GM19043 (cell line): ENCODE measurements around the gene SLC23A3.

ENCODE experiments used
- ATAC-seq: cut with Tn5 transposase; IDR thresholded peaks from one replicate; pipeline ENCODE4 v1.9.1; 2021; ENCODE audit warnings: low read depth; ENCODE audit not compliant: unreplicated experiment

SLC23A3 gene, protein sequence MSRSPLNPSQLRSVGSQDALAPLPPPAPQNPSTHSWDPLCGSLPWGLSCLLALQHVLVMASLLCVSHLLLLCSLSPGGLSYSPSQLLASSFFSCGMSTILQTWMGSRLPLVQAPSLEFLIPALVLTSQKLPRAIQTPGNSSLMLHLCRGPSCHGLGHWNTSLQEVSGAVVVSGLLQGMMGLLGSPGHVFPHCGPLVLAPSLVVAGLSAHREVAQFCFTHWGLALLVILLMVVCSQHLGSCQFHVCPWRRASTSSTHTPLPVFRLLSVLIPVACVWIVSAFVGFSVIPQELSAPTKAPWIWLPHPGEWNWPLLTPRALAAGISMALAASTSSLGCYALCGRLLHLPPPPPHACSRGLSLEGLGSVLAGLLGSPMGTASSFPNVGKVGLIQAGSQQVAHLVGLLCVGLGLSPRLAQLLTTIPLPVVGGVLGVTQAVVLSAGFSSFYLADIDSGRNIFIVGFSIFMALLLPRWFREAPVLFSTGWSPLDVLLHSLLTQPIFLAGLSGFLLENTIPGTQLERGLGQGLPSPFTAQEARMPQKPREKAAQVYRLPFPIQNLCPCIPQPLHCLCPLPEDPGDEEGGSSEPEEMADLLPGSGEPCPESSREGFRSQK

DNA sequence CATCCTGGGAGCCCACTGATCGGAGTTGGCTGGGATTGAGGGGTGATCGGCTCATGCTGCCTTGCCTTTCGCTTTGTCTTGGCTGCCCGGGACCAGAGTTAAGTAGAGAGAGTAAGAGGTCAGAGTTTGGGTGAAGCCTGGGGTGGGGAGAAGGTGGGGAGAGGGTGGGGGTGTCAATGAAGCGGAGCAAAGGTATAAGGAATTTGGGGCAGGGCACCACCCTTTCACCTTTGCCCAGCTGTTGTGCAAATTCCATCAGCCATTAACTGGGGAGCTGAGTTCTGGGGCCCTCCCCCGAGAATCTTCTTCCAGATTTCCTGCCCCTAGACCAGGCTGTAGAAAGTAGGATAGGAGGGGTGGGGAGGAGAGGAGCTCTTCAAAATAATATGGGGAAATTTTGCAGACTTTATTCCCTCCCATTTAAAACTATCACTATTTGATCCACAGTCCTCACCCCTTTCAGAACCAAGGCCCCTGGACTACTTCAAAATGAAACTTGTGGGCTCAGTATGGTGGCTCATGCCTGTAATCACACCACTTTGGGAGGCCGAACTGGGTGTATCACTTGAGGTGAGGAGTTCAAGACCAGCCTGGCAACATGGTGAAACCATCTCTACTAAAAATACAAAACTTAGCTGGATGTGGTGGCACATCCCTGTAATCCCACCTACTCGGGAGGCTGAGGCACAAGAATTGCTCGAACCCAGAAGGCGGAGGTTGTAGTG lies at the start of gene SLC23A3:
Gene SLC23A3, minus strand, starts transcription at position 100 of the 725 bp plus-strand sequence. Its CDS starts 45 bp downstream, at position 55.
- ATAC-seq, result no peak

DNA sequence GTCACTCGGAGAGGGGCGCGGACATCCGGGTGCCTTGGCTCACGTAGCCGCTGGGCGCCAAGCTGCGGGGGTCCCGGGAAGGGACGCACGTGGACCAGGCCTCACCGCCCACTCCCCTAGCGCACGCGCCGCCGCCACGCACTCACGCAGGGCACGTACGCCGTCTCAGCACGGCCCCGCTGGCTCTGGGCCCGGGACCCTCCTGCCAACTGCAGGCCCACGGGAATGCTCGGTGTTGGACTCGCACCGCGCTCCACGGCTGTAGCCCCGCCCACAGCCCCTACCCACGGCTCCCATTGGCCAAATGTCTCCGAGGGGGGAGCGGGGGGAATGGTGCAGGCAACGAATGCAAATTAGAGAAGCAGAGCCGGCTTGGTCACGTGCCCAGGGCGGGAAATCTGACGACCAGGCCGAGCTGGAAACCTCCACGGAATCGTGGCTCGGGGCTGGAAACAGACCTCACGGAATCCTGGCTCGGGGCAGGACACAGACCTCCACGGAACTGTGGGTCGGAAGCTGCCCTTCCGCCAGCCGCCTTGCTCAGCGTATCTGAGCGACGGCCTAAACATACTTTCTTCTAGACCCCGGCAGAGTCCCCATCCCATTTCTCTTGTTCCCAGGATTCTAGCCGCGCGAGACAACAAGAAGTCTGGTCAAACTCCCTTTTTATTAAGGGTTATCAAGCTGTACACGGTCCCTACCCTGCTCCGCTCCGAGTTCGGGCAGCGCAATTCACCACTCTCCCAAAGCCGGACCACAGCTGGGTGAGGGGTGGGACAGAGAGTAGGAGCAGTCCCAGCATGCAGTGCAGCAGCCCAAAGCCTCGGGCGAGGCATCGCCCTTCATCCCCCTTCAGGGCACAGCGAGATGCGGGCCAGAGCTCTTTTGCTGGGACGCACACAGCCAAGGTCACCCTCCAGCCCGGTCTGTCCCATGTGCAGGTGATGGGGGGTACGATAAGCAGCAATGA lies 49.2 kb upstream of the SLC23A3 start, which contains the start of gene ABCB6:
Gene ABCB6, minus strand, starts transcription at position 227 of the 970 bp plus-strand sequence. CDS start 285 bp downstream, outside the sequence.
- peak; percentile 76 for ATAC-seq

DNA sequence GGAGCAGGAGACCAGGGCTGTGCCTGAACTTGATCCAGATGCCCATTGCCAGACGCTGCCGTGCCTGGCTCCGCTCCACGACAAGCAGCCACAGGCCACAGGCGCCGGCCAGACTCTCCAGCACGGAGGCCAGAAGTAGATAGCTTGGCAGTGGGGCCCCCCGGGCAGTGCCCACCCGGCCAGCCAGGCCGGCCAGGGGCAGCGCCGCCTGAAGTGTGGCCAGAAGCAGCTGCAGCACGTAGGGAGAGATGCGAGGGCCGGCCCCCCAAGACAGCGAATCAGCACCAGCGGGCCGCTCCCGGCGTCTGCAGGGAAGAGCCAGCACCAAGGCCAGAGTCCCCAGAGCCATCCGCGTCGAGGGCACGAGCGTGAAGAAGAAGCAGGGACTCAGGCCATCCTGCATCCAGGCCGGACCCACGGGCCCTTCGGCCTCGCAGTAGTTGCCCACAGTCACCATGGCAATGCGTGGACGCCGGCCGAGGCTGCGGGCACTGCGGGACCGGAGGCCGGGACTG lies 48.4 kb upstream of the SLC23A3 start:
- ATAC-seq, result peak; percentile 17

DNA sequence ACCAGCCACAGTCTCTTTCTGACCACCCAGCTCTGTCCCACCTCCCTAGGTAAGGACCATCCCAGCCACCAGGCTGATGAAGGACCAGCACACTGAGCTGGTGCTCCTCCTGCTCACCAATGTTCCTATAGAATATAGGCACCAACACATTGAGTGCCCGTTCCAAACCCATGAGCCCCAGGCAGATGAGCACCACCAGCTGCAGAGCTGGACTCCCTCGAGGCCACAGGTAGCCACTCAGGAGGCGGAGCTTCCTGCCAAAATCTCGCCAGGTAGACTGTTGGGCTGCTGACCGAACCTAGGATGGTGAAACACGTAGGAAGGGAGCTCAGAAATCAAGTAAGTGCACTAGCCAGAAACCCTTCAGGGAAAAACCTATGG lies 46.7 kb upstream of the SLC23A3 start:
- ATAC-seq, result no peak

GRCh38 chr2:219215871-219216534 lies 46.2 kb upstream of the SLC23A3 start:
- ATAC-seq, result no peak

- ATAC-seq, result no peak
Measured at GRCh38 chr2:219214786-219215185, 45.0 kb upstream of the SLC23A3 start.

DNA sequence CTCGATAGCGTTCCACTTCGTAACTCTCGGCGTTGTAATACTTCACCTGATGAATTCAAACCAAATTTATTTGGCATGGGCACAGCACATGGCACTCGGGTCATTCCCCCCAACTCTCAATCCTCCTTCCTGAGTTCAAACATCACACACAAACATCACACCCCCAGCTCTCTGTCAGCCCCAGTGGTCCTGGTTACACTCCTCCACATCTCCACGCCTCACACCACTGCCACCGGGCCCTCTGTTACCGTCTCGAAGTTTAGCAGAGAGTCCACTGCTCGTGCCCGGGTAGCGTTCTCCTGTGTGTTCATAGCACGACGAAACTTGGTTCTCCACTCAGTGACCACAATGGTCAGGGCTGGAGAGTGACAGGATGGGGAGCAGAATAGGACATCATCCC lies 44.3 kb upstream of the SLC23A3 start:
- no peak for ATAC-seq

- no peak for ATAC-seq
Measured at GRCh38 chr2:219213486-219214071, 43.8 kb upstream of the SLC23A3 start.

DNA sequence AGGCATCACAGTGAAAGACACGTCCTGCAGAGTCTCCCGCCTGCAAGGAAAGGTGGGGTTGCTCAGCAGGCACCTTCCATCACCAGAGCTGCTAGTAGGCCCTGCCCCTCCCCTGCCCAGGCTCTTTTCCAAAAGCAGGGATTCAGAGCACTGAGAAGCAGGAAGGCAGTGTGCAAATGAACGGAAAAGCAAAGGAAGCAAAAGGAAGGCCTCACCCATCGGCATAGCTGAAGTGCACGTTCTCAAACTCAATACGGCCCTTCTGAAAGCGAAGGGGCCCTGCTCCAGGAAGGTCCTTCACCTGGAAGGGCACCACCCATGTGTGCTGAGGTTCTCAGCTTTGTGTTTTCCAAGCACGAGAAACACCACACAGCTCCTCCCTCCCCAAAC lies 43.2 kb upstream of the SLC23A3 start:
- ATAC-seq, result no peak

GRCh38 chr2:219210886-219211362 lies 41.1 kb upstream of the SLC23A3 start:
- no peak for ATAC-seq

- ATAC-seq, result no peak
Measured at GRCh38 chr2:219210196-219210885, 40.5 kb upstream of the SLC23A3 start.

DNA sequence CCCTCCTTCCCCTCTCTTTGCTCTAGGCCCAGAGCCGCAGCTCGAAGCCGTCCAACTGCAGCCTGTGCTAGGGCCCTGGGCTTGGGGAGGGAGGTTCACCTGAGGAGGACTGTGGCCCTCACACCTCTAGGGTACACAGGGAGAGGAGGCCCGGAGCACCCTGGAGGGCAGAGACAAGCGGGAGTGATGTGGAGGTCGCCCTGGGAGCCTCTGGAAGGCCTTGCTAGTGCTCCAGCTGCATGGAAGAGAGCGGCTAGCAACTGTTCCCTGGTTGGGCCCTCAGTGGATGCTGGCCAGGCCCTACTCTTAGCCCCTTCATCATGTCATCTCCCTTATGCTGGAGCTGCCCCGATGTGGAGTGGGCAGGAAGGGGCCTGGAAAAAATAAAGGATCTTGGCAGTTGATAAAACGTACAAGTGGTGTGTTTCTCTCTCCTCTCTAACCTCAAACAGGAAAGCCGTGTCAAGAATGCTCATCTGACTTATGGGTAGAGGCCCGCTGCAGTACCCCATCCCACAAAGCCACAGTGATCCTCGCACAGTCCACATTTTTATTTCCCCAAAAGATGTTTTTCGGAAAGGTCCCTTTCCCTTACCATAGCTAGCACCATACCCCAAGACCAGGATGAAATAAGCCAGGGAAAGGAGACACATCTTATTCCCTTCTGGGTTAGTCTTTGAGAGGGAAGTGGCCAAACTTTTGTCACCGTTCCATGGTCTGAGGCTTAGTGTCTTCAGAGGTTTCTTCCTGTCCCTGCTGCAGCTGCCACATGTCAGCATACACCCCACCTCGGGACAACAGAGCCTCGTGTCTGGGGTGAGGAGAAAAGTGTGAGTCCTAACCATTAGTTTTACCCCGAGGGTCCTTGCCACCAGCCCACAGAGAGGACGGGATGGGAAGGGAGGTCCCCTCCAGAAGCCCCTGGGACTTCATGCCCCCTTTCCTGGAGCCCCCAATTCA lies 39.7 kb upstream of the SLC23A3 start:
- no peak for ATAC-seq

DNA sequence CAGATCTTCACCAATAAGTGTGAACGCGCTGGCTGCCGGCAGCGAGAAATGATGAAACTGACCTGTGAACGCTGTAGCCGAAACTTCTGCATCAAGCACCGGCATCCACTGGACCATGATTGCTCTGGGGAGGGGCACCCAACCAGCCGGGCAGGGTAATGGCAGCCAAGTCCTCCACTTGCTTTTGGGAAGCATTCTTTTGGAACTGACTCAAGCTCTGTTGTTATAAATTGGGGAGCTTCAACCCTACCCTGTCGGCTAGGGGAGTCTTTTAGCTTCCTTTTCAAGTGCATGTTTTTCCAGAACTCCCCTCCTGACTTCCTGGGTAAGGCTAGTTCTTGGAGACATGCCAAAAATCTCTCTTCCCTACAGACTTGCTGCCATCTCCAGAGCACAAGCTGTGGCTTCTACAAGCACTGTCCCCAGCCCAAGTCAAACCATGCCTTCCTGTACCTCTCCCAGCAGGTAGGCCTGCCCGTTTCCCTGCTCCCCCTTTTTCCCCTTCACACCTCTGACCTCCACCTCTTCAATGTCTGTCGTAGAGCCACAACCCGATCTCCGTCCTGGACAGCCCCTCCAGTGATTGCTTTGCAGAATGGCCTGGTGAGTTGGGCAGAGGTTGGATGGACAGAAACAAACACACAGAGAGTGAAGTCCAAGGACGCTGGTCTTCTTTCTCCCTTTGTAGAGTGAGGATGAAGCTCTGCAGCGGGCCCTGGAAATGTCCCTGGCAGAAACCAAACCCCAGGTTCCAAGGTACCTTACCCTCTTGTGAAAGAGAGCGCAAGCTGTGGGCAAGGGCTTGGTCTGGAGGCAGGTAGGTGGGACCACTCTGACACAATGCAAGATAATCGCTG lies 38.3 kb upstream of the SLC23A3 start:
- no peak for ATAC-seq

DNA sequence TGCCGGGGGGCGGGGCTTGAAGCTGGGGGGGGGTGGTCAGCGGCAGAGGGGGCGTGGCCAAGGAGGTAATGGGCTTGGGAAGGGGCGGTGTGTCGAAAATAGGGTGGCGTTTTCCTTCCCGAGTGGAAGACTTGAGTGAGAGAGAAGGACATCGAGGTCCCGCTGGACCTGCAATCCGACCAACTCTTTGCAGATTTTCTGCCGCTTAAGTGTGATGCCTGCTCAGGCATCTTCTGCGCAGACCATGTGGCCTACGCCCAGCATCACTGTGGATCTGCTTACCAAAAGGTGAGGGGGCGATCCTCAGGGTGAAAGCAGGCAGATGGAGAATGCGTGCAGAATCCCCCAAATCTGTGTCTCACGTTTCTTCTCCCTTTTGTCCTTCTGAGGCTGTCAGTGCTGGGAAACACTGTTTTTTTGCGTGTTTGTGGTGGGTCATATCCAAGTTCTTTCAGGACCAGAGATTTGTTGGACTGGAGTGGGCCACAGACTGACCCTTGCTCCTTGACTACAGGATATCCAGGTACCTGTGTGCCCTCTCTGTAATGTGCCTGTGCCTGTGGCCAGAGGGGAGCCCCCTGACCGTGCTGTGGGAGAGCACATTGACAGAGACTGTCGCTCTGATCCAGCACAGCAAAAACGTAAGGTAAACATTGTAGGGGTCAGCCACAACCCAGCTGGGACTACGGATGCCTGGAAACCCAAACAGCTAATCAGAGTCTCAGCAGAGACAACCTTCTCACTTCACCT lies 37.5 kb upstream of the SLC23A3 start:
- ATAC-seq, result no peak

DNA sequence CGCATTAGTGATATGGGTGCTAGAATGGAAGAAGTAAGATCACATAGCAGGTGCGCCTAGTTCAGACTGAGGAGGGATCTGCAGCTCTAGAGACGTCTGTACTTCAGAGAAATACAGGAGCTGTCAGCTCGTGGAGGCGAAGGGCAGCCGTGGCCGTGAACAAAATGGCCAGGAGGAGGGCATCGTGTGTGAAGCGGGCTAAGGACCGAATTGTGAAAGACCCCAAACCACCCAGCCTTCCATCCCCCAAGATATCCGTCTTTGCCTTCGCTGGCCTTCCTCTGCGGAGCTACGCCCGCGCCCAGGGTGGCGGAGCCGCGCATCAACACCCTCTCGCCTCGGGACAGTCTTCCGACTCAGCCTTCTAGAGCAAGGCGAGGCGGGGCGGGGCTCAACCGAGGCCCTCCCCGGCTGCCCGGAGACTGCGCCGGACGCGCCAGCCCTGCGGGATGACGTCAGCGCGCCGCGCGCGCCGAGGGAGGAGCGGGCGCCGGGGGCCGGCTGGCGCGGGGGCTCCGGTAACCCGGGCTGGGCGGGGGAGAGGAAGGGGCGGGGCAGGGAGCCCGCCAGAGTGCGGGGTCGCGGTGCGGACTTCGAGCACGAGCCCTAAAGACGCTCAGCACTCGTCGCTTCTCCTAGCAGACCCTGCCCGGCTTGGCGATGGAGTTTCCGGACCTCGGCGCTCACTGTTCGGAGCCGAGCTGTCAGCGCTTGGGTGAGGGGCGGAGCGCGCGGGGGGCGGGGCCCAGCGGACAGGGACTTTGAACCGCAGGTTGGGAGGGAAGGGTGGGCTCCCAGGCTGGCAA lies 36.7 kb upstream of the SLC23A3 start, which contains the start of gene ZFAND2B:
Gene ZFAND2B, plus strand, starts transcription at position 455 of the 806 bp plus-strand sequence. Its CDS starts 206 bp downstream, at position 661.
- peak; percentile 97 for ATAC-seq
